BLaER1 (cell line): ENCODE data around the gene SLC25A21.

Experiments
- H3K27ac ChIP-seq: shearing (Covaris generic); formaldehyde crosslinking; 2 replicates; pipeline ENCODE4 v1.8.1; 2022
- H3K27me3 ChIP-seq: shearing (Covaris generic); formaldehyde crosslinking; 2 replicates; pipeline ENCODE4 v1.8.1; 2022
- H3K36me3 ChIP-seq: shearing (Covaris generic); formaldehyde crosslinking; 2 replicates; pipeline ENCODE4 v1.8.1; 2022
- H3K4me1 ChIP-seq: shearing (Covaris generic); formaldehyde crosslinking; 2 replicates; pipeline ENCODE4 v1.8.1; 2022
- H3K4me2 ChIP-seq: shearing (Covaris generic); formaldehyde crosslinking; 2 replicates; pipeline ENCODE4 v1.8.1; 2022
- H3K4me3 ChIP-seq: shearing (Covaris generic); formaldehyde crosslinking; 2 replicates; pipeline ENCODE4 v1.8.1; 2022
- H3K9ac ChIP-seq: shearing (Covaris generic); formaldehyde crosslinking; 2 replicates; pipeline ENCODE4 v1.8.1; 2022
- H3K9me3 ChIP-seq: shearing (Covaris generic); formaldehyde crosslinking; 2 replicates; pipeline ENCODE4 v1.8.1; 2022
- H4K20me1 ChIP-seq: shearing (Covaris generic); formaldehyde crosslinking; 2 replicates; pipeline ENCODE4 v1.8.1; 2022
- Cebpa-rat ChIP-seq: shearing (Covaris generic); IDR thresholded peaks from 2 replicates; pipeline ENCODE4 v1.8.1; 2022

SLC25A21 gene

DNA sequence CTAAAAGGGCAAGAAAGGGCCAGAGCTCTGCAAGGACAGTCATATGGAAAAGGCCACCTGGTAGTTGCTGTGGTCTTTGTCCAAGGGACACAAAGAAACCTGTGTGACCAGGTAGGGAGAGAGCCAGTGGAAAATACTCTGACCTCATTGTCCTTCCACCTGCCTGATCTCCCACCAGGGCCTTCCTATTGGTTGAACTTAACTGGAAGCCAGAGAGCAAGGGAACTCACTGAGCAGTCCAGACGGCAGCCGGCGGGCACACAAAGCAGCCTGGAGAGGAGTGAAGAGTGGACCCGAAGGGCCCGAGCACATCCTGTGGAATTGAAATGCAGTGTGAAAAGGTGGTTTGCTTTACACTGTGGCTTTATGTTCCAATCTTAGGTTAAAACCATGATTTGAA is 120.7 kb downstream of the SLC25A21 start:
- no peaks in the 10 kb centered on the region for H3K4me1 ChIP-seq
- no peak for TF ChIP-seq Cebpa-rat
- no peak overlapping the region for H3K4me3 ChIP-seq
- no peak overlapping the region for H3K27ac ChIP-seq
- H3K36me3 ChIP-seq = no peaks in the 10 kb centered on the region
- H3K9ac ChIP-seq = no peak overlapping the region
- no peaks in the 10 kb centered on the region for H3K9me3 ChIP-seq
- H4K20me1 ChIP-seq = no peaks in the 10 kb centered on the region
- H3K4me2 ChIP-seq = no peak overlapping the region
- no peaks in the 10 kb centered on the region for H3K27me3 ChIP-seq

DNA sequence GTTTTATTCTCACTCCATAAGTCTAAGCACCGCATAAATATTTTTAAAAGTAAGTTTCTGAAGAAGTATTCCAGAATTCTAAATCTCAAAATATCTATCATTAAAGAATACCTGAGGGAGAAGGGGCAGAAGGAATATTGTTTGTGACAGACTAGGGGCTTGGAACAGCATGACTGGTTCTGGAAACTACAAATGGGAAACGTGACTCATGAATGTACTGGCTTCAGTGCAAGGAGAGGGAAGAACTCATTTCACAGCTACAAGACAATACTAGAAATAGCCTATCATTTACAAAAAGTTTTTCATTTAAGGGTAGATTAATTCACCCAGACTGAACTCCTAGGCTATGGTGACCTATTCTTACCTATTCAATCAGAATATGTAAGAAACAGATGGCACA is 121.3 kb downstream of the SLC25A21 start:
- H3K27ac ChIP-seq = no peak overlapping the region
- no peaks in the 10 kb centered on the region for H3K9me3 ChIP-seq
- H3K36me3 ChIP-seq = no peaks in the 10 kb centered on the region
- H4K20me1 ChIP-seq = no peaks in the 10 kb centered on the region
- H3K4me3 ChIP-seq = no peak overlapping the region
- H3K9ac ChIP-seq = no peak overlapping the region
- no peak for TF ChIP-seq Cebpa-rat
- no peak overlapping the region for H3K4me2 ChIP-seq
- no peaks in the 10 kb centered on the region for H3K4me1 ChIP-seq
- H3K27me3 ChIP-seq = no peaks in the 10 kb centered on the region

DNA sequence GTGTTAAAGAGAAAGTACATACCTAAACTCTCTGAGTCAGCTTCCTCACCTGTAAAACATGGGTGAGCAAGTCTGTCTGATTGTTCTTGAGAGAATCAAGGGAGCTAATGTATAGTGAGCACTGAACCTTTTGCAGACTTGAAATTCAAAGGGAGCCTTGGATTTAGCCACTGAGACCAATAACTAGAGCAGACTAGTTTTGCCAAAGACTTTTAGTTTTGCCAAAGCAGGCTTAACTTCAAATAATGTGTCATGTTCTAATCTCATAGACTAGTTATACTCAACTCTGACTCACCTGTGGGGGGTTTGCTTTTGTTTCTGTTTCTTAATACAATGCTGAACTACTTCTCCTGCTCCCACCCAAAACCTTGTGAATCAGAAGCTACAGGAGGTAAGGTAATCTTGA is 123.7 kb downstream of the SLC25A21 start:
- no peaks in the 10 kb centered on the region for H3K4me1 ChIP-seq
- H3K9me3 ChIP-seq = no peaks in the 10 kb centered on the region
- H3K27ac ChIP-seq = no peak overlapping the region
- H3K4me2 ChIP-seq = no peak overlapping the region
- H3K36me3 ChIP-seq = no peaks in the 10 kb centered on the region
- H3K27me3 ChIP-seq = no peaks in the 10 kb centered on the region
- H3K9ac ChIP-seq = no peak overlapping the region
- H3K4me3 ChIP-seq = no peak overlapping the region
- no peak for TF ChIP-seq Cebpa-rat
- H4K20me1 ChIP-seq = no peaks in the 10 kb centered on the region

DNA sequence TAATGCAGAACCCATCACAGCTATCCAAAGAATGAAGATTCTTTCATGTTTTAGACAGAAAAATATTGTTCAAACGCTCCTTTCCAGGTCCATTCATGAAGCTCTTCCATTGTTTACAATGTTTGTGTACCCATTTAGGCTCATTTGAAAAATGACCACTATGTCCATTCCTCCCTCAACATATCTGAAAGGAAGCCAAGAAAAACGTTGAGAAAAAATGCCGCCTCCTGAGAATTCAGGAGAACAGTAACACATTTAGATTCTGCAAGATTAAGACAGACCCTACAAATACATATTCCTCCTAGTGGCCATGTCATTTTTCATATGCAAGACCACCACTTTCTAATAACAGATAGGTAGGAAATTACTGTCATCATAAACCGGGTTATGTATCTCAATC is 124.4 kb downstream of the SLC25A21 start:
- H4K20me1 ChIP-seq = no peaks in the 10 kb centered on the region
- H3K36me3 ChIP-seq = no peaks in the 10 kb centered on the region
- no peaks in the 10 kb centered on the region for H3K4me1 ChIP-seq
- no peak overlapping the region for H3K9ac ChIP-seq
- H3K9me3 ChIP-seq = no peaks in the 10 kb centered on the region
- H3K4me2 ChIP-seq = no peak overlapping the region
- TF ChIP-seq Cebpa-rat = no peak
- H3K27ac ChIP-seq = no peak overlapping the region
- H3K4me3 ChIP-seq = no peak overlapping the region
- H3K27me3 ChIP-seq = no peaks in the 10 kb centered on the region

DNA sequence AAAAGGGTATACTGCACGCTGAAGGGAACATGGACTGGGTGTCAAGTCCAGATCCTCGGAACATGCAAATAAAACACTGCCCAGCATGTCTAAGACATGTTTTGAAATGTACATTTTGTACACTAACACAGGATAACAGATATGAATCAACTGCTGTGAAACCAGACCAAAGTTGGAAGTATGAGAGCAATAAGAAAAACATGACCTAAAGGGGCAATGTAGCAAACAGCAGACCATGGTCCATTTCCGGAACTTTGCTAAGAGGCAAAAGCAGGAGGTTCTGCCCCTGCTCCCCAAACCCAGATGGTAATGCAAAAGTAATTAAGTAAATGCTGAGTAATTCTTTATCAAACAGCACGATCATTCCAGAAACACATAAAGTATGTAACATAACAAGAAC is 125.2 kb downstream of the SLC25A21 start:
- Histone ChIP-seq H4K20me1 (no peaks in the 10 kb centered on the region), H3K27me3 (no peaks in the 10 kb centered on the region), H3K36me3 (no peaks in the 10 kb centered on the region), H3K4me1 (no peaks in the 10 kb centered on the region), H3K9me3 (no peaks in the 10 kb centered on the region), H3K27ac (no peak overlapping the region), H3K4me3 (no peak overlapping the region), H3K9ac (no peak overlapping the region), H3K4me2 (no peak overlapping the region)
- no peak for TF ChIP-seq Cebpa-rat

DNA sequence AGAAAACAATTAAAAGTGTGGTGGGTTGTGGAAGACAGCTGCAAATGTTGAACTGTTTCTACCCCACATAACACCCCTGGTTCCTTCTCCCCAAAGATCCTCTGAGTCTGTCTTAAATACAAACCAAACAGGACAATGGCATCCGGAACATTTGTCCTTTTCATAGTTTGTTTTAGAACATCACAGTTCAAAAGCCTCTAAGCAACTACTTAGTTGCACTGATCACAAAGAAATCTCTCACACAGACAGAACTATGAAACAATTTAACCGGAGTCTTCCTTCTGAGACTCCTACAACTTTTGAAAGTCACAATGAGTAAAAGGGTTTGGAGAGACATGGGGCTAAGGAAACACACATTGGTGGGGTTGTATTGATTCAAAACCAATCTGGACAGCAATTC is 125.6 kb downstream of the SLC25A21 start:
- no peaks in the 10 kb centered on the region for H3K36me3 ChIP-seq
- H3K27me3 ChIP-seq = no peaks in the 10 kb centered on the region
- no peaks in the 10 kb centered on the region for H3K9me3 ChIP-seq
- H3K4me1 ChIP-seq = no peaks in the 10 kb centered on the region
- H3K27ac ChIP-seq = no peak overlapping the region
- no peak overlapping the region for H3K4me3 ChIP-seq
- no peak overlapping the region for H3K4me2 ChIP-seq
- no peak for TF ChIP-seq Cebpa-rat
- H4K20me1 ChIP-seq = no peaks in the 10 kb centered on the region
- H3K9ac ChIP-seq = no peak overlapping the region

DNA sequence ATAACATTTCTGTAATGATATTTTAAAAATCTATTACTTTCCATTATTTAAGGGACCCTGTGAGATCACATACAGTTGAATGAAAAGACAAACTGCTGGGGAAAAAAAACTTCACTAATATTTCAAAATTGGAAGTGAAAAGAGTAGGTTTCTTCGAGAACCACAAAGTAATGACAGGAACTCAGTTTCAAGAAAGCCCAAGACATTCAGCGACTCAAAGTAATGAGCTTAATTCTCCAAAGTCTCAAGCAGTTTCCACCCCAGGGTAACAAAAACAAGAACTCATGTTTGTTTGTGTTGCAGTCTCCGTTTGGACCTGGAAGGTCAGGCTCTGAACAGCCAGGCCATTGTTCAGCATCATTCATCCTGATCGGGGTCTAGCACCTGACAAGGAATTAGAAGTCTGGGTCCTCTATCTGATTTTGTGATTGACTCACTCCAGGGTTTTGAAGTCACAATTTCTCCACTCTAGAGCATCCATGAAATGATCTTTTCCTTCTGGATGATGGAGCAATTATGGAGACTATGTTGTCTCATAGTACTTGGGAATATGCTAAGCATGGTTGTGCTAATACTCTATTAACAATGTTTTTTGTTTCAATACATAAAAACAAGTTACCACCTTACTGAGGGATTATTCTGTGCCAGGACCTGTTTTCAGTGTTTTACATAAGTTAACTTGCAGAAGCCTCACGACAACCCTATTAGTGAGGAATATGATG is 126.9 kb downstream of the SLC25A21 start:
- Histone ChIP-seq H3K36me3 (no peaks in the 10 kb centered on the region), H4K20me1 (no peaks in the 10 kb centered on the region), H3K9ac (no peak overlapping the region), H3K9me3 (no peaks in the 10 kb centered on the region), H3K27me3 (no peaks in the 10 kb centered on the region), H3K4me2 (no peak overlapping the region), H3K27ac (no peak overlapping the region), H3K4me1 (no peaks in the 10 kb centered on the region), H3K4me3 (no peak overlapping the region)
- no peak for TF ChIP-seq Cebpa-rat

DNA sequence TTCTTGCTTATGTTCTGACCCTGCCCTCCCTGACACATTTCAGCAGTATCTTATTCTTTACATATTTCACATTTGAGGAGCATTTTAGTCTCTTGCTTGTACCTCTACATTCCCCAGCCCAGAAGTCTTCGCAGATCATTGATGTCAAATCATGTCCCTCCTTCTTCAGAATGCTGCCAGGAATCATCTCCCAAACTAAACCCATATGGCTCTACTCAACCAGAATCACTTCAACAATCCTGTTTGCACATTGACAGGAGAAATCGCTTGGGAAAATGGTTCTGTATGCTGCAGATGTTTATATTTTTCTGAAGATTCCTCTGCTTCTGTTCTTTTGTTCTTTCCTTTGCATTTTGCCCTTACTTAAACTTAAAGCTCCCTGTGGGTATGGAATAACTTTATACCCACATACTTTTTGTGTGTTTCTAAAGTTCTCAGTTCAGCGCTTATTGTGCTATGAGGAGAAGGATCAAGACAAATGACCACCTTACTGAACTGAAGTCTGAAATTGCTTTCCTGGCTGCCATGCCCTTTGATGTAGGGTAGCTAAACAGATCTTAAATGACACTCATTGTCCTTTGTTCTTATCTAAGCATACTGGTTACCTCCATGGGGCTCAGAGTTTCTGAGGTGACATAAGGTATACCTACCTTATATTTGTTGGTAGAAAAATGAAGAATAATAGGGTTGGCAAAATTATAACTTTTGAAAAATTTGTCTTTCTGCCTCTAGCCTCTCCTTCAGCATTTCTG is 134.6 kb downstream of the SLC25A21 start:
- H3K4me3 ChIP-seq = no peak overlapping the region
- H3K36me3 ChIP-seq = no peaks in the 10 kb centered on the region
- no peak overlapping the region for H3K4me2 ChIP-seq
- peaks cover 13% of the 10 kb centered on the region; the same call in 1 of the 2 replicates for H3K4me1 ChIP-seq
- no peak overlapping the region for H3K27ac ChIP-seq
- no peaks in the 10 kb centered on the region for H4K20me1 ChIP-seq
- no peaks in the 10 kb centered on the region for H3K9me3 ChIP-seq
- no peak overlapping the region for H3K9ac ChIP-seq
- no peak for TF ChIP-seq Cebpa-rat
- no peaks in the 10 kb centered on the region for H3K27me3 ChIP-seq

DNA sequence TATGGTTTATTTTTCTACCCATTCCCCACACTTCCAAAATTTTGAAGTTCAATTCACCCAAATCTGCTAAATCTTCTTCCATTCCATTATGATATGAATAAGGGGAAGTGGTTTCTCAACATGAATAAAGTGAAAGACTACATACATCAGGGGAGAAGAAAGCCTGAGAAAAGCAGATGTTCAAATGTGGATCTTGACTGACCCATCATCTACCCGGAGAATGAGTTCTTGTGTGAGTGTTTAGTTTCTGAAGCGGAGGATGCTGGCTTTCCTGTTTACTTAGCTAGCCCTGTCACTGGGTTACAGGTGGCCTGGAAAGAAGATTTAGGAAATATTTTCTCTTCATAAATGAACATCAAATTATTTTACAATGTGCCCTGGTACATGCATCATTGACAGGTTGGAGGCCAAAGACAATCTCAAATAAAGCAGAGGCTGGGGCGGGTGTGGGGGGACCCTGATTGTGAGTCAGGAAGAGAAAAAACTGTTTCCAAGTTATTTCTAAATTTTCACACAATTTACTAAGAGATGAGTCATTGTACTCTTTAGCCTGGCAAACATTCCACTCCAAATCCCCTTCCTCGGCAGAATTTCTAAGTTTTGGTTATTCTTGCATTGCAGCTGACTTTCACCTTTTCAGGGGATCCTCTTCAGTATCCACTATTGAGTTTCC is 135.6 kb downstream of the SLC25A21 start:
- TF ChIP-seq Cebpa-rat = no peak
- Histone ChIP-seq H3K9me3 (no peaks in the 10 kb centered on the region), H4K20me1 (no peaks in the 10 kb centered on the region), H3K36me3 (no peaks in the 10 kb centered on the region), H3K27ac (no peak overlapping the region), H3K9ac (no peak overlapping the region), H3K27me3 (no peaks in the 10 kb centered on the region), H3K4me2 (no peak overlapping the region), H3K4me3 (no peak overlapping the region), H3K4me1 (peaks cover 13% of the 10 kb centered on the region; the same call in 1 of the 2 replicates)

DNA sequence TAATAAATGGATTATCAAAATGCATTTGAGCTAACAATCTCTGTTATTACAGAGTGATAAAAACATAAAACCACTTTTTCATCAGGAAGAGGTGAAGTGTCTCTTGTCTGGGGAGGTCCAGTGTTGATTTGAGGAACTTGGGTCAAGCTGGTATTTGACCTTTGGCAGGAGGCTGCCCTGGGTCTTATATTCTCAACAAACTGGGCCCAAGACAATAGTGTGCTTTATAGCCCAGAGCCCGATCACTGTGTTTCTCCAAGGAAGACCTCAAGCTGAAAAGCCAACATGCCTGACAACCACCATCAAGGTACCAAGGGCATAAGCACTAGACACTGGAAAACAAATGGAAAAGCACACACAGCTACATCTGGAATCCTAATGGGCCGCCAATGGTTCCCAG is 137.0 kb downstream of the SLC25A21 start:
- Histone ChIP-seq H3K4me1 (peaks cover 13% of the 10 kb centered on the region; the same call in 1 of the 2 replicates), H3K4me2 (no peak overlapping the region), H3K27me3 (no peaks in the 10 kb centered on the region), H3K27ac (no peak overlapping the region), H3K36me3 (no peaks in the 10 kb centered on the region), H3K9me3 (no peaks in the 10 kb centered on the region), H3K4me3 (no peak overlapping the region), H3K9ac (no peak overlapping the region), H4K20me1 (no peaks in the 10 kb centered on the region)
- TF ChIP-seq Cebpa-rat = no peak
